Endothelial cell of umbilical vein (primary cell): Measurements from ENCODE around the gene ARFIP1. TPM values are rescaled to one million over a fixed set of nuclear protein-coding genes. Genes with fewer than 3 reads are reported as not detected.

ENCODE experiments used
- BruUV-seq: library from RNA; stranded (reverse); fragments of 400-500 nt; replicated peaks from 2 replicates; lab custom pipeline; 2021; lab: Mats Ljungman, UMichigan
- CTCF ChIA-PET: fragments of 300-600, 350-600 bp; sonication (Branson Sonifier 250); formaldehyde crosslinking; loops from one replicate; lab custom pipeline; 2021; ENCODE audit warnings: antibody characterized with exemption, inconsistent platforms; lab: Charles Lee
- POLR2A ChIA-PET: fragments of 300-600, 350-600 bp; sonication (Branson Sonifier 250); formaldehyde crosslinking; loops from one replicate; lab custom pipeline; 2021; ENCODE audit warnings: antibody characterized with exemption, inconsistent platforms; lab: Charles Lee
- DNase-seq: peaks from one replicate; pipeline ENCODE4 v3.0.0-alpha.2; 2011; ENCODE audit warnings: low read depth, low spot score
- FAIRE-seq: peaks from 2 replicates; lab custom pipeline; 2011; peaks lifted over from hg19 to GRCh38; lab: Jason Lieb, UNC
- H2AFZ ChIP-seq: 2 replicates; pipeline ENCODE4 v1.6.0; 2012; ENCODE audit warnings: low read depth, low read length, control low read depth, inconsistent platforms
- H3K27ac ChIP-seq: 2 replicates; pipeline ENCODE4 v1.5.1; 2011; ENCODE audit warnings: low read depth, mild to moderate bottlenecking, control low read depth, low read length, moderate library complexity; ENCODE audit not compliant: insufficient read depth
- H3K27me3 ChIP-seq, 2 experiments: 2 replicates each; pipeline versions ENCODE4 v1.6.0 to v1.6.1; 2011; ENCODE audit warnings: low read length in 2 of 2, mixed read lengths in 1 of 2; ENCODE audit not compliant: control insufficient read depth in 2 of 2, insufficient read depth in 2 of 2
- H3K36me3 ChIP-seq, 2 experiments: 2 replicates in 1 of 2; 3 replicates in 1 of 2; pipeline ENCODE4 v1.5.1; 2011; ENCODE audit warnings: low read length in 2 of 2, mild to moderate bottlenecking in 1 of 2, moderate library complexity in 1 of 2; ENCODE audit not compliant: control insufficient read depth in 2 of 2, insufficient read depth in 2 of 2; ENCODE audit errors: extremely low read depth in 1 of 2
- H3K4me1 ChIP-seq: 3 replicates; pipeline ENCODE4 v1.5.1; 2011; ENCODE audit warnings: mild to moderate bottlenecking, low read length; ENCODE audit not compliant: control insufficient read depth, insufficient read depth; ENCODE audit errors: extremely low read depth
- H3K4me2 ChIP-seq: 2 replicates; pipeline ENCODE4 v1.6.1; 2011; ENCODE audit warnings: low read length, control low read depth, mixed read lengths; ENCODE audit not compliant: insufficient read depth
- H3K4me3 ChIP-seq, 3 experiments: fragments of 200-600 bp in 1 of 3; sonication (generic), shearing (Covaris generic) in 1 of 3; replicated peaks in 1 of 3; 2 replicates each; pipeline ENCODE4 v1.5.1; 2011 to 2016; ENCODE audit warnings: control low read depth in 3 of 3, low read length in 3 of 3, mild to moderate bottlenecking in 2 of 3, inconsistent platforms in 1 of 3, low read depth in 1 of 3, moderate library complexity in 1 of 3; ENCODE audit not compliant: insufficient read depth in 1 of 3
- H3K79me2 ChIP-seq: 2 replicates; pipeline ENCODE4 v1.6.0; 2012; ENCODE audit warnings: low read length, inconsistent platforms; ENCODE audit not compliant: control insufficient read depth, insufficient read depth
- H3K9ac ChIP-seq: replicated peaks from 2 replicates; pipeline ENCODE3; 2011; ENCODE audit warnings: low read length, control low read depth; ENCODE audit not compliant: insufficient read depth; ENCODE audit errors: extremely low read depth
- H3K9me1 ChIP-seq: replicated peaks from 3 replicates; pipeline ENCODE4 v1.6.0; 2011; ENCODE audit warnings: mild to moderate bottlenecking, low read length; ENCODE audit not compliant: control insufficient read depth, insufficient read depth; ENCODE audit errors: extremely low read depth
- H3K9me3 ChIP-seq: replicated peaks from 2 replicates; pipeline ENCODE4 v1.5.1; 2012; ENCODE audit warnings: low read length, inconsistent platforms; ENCODE audit not compliant: control insufficient read depth, insufficient read depth
- H4K20me1 ChIP-seq: replicated peaks from 2 replicates; pipeline ENCODE3; 2011; ENCODE audit warnings: mild to moderate bottlenecking, low read length; ENCODE audit not compliant: control insufficient read depth, insufficient read depth; ENCODE audit errors: extremely low read depth
- EZH2 ChIP-seq: IDR thresholded peaks from 2 replicates; pipeline ENCODE4 v1.6.1; 2012; ENCODE audit warnings: borderline replicate concordance, low read depth, mild to moderate bottlenecking, moderate library complexity, low read length, inconsistent platforms; ENCODE audit not compliant: severe bottlenecking
- FOS ChIP-seq: IDR thresholded peaks from 2 replicates; pipeline ENCODE4 v1.6.1; 2011; ENCODE audit warnings: mild to moderate bottlenecking, low read length, moderate library complexity, borderline replicate concordance; ENCODE audit not compliant: insufficient read depth
- GATA2 ChIP-seq: IDR thresholded peaks from 2 replicates; pipeline ENCODE4 v1.7.0; 2011; ENCODE audit warnings: low read depth, mild to moderate bottlenecking, moderate library complexity, mixed read lengths, low read length; ENCODE audit not compliant: insufficient read length, insufficient read depth
- JUN ChIP-seq: IDR thresholded peaks from 2 replicates; pipeline ENCODE4 v1.6.1; 2011; ENCODE audit warnings: borderline replicate concordance, low read depth; ENCODE audit not compliant: insufficient read length, insufficient read depth
- MYC ChIP-seq: IDR thresholded peaks from one replicate; pipeline ENCODE4 v1.6.1; 2011; ENCODE audit warnings: mild to moderate bottlenecking, low read depth, low read length
- POLR2A ChIP-seq: IDR thresholded peaks from 2 replicates; pipeline ENCODE4 v1.6.1; 2012; ENCODE audit warnings: low read depth, mild to moderate bottlenecking, control low read depth, low read length
- POLR2AphosphoS5 ChIP-seq: IDR thresholded peaks from 2 replicates; pipeline ENCODE4 v1.6.1; 2012; ENCODE audit warnings: low read depth, mild to moderate bottlenecking, control low read depth, low read length, moderate library complexity; ENCODE audit not compliant: insufficient read depth
- dilution Hi-C: fragments of 300-500 bp; cut with MboI; formaldehyde crosslinking; loops from one replicate; pipeline ENCODE4 v1.15.0; 2019; ENCODE audit warnings: low sequenced_read_pairs; ENCODE audit not compliant: extremely low pct_ligation_motif_present
- intact Hi-C: fragments of 100-400 bp; cut with micrococcal nuclease; formaldehyde crosslinking; loops from one replicate; pipeline ENCODE4 v1.10.0; 2022
- polyA plus RNA-seq, 4 experiments: library from polyadenylated mRNA; depleted of rRNA in 3 of 4; stranded (reverse) in 3 of 4; unstranded in 1 of 4; fragments of >200 nt; gene quantifications; 2 replicates each; pipeline versions ENCODE4 v1.2.1 to v1.2.3, GENCODE V29; 2011 to 2012; ENCODE audit warnings: missing spikeins in 1 of 4
- total RNA-seq: library from RNA; stranded (reverse); gene quantifications from 2 replicates; pipeline ENCODE4 v1.2.3, GENCODE V29; 2021
- TF ChIP-seq, protein P1 (sequence below), 2 donors: IDR thresholded peaks; 1 replicate in 1 of 2; 2 replicates in 1 of 2; pipeline ENCODE4 v1.5.1; 2011; ENCODE audit warnings: low read length in 2 of 2, mild to moderate bottlenecking in 2 of 2, moderate library complexity in 2 of 2, control low read depth in 1 of 2, inconsistent platforms in 1 of 2, low read depth in 1 of 2; ENCODE audit not compliant: insufficient read depth in 1 of 2; ENCODE audit errors: extremely low read depth in 1 of 2
- TF ChIP-seq, protein P2 (sequence below): IDR thresholded peaks from 2 replicates; pipeline ENCODE4 v1.6.1; 2011; ENCODE audit not compliant: insufficient read depth, insufficient read length

ARFIP1 gene
- total and polyA plus RNA-seq, 2 donors (not counting 3 experiments of a cell fraction or from before 2014, with no cell fraction given): 10.0 to 24.2 TPM

DNA sequence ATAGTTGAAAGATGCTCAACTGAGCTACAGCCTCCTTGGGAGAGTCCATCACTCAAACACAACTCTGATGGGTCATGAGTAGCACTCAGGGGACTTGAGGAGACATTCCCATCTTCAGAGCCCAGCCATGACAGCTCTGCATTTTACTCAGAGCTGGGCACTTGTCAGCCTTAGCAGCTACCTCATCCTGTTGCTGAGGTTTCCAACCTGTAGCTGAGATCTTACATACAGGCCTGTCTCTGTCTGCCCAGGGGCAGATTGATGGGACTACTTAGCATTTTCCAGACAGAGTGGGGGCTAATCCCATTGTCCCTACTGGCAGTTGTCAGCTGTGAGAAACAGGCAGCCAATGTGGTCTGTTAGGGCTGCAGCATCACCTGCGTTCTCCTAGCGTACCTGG lies 159.9 kb downstream of the ARFIP1 start:
- dilution Hi-C loops: no loop called here
- Histone ChIP-seq H3K27ac (no peak overlapping the region), H3K4me1 (peaks cover 17% of the 10 kb centered on the region), H3K4me3 (no peak overlapping the region), H3K36me3 (no peaks in the 10 kb centered on the region), H3K79me2 (no peaks in the 10 kb centered on the region), H3K9me3 (no peaks in the 10 kb centered on the region), H2AFZ (no peak overlapping the region), H3K27me3 (peaks cover 53 to 72% of the 10 kb centered on the region in 2 experiments), H4K20me1 (no peaks in the 10 kb centered on the region), H3K9me1 (no peaks in the 10 kb centered on the region), H3K9ac (no peak overlapping the region), H3K4me2 (no peak overlapping the region)
- peak; percentile 26 for TF ChIP-seq EZH2
- no peak for TF ChIP-seq POLR2AphosphoS5
- DNase-seq: no peak
- ChIA-PET CTCF (no interaction called here), POLR2A (no interaction called here)
- intact Hi-C loops: loop anchor here (10.0 kb wide), 2 partner anchors 145 to 185 kb away; no protein-coding TSS in a partner anchor
- FAIRE-seq: no peak
- BruUV-seq: no TSS peak

DNA sequence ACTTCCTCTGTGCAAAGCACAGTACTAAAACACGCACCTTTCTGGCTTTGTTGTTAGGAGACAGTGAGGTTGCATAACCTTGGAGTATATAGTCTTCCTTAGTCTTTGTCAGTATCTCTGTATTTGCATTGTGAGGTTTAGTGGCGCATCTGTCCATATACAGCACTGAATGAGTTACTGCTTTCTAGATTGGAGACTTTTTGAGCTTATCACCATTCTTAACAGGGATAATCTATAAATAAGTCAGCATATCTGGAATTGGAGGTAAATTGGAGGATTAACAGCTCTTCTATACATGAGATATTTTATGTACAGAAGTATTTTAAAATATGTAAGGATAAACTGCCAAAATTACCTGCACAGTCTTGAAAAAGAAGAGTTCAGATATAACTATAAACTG lies 160.7 kb downstream of the ARFIP1 start:
- H4K20me1 ChIP-seq: no peaks in the 10 kb centered on the region
- no peak for FAIRE-seq
- H3K79me2 ChIP-seq: no peaks in the 10 kb centered on the region

More for the DNA sequence above, 160.7 kb downstream of the ARFIP1 start:
- BruUV-seq: no TSS peak
- dilution Hi-C loops: no loop called here
- no peak overlapping the region for H3K4me2 ChIP-seq
- no peak overlapping the region for H3K27ac ChIP-seq
- peaks cover 49 to 64% of the 10 kb centered on the region in 2 experiments for H3K27me3 ChIP-seq
- H3K36me3 ChIP-seq: no peaks in the 10 kb centered on the region
- TF ChIP-seq JUN (no peak), EZH2 (no peak), MYC (no peak), POLR2AphosphoS5 (no peak), GATA2 (no peak), POLR2A (no peak), FOS (no peak)
- TF ChIP-seq, protein P1, sequence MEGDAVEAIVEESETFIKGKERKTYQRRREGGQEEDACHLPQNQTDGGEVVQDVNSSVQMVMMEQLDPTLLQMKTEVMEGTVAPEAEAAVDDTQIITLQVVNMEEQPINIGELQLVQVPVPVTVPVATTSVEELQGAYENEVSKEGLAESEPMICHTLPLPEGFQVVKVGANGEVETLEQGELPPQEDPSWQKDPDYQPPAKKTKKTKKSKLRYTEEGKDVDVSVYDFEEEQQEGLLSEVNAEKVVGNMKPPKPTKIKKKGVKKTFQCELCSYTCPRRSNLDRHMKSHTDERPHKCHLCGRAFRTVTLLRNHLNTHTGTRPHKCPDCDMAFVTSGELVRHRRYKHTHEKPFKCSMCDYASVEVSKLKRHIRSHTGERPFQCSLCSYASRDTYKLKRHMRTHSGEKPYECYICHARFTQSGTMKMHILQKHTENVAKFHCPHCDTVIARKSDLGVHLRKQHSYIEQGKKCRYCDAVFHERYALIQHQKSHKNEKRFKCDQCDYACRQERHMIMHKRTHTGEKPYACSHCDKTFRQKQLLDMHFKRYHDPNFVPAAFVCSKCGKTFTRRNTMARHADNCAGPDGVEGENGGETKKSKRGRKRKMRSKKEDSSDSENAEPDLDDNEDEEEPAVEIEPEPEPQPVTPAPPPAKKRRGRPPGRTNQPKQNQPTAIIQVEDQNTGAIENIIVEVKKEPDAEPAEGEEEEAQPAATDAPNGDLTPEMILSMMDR (IDR thresholded peaks at IDR 0.05; ENCODE audit: extremely low read depth in 1 of 2, insufficient read depth in 1 of 2, low read depth in 1 of 2, low read length in 2 of 2): no peak
- TF ChIP-seq, protein P2, sequence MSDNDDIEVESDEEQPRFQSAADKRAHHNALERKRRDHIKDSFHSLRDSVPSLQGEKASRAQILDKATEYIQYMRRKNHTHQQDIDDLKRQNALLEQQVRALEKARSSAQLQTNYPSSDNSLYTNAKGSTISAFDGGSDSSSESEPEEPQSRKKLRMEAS: no peak
- CTCF ChIA-PET: interaction anchor here (0.5 to 1.8 kb wide), 3 partner anchors 10 to 65 kb away, joined by 3 read pairs; no protein-coding TSS in a partner anchor
- H3K9me3 ChIP-seq: no peaks in the 10 kb centered on the region
- no peak for DNase-seq
- H2AFZ ChIP-seq: no peak overlapping the region
- no peak overlapping the region for H3K4me3 ChIP-seq
- peaks cover 17% of the 10 kb centered on the region for H3K4me1 ChIP-seq
- H3K9me1 ChIP-seq: no peaks in the 10 kb centered on the region
- POLR2A ChIA-PET: no interaction called here
- no peak overlapping the region for H3K9ac ChIP-seq
- intact Hi-C loops: no loop called here
